Stimulated activated CD8-positive, alpha-beta memory T cell treated with anti-CD3 and anti-CD28 coated beads, Interleukin-15, amount 100 ng/mL, for 1 hour (primary cell): ENCODE results near the gene KCNJ15.

ENCODE experiments used
- DNase-seq: peaks from one replicate; pipeline ENCODE4 v3.0.0-alpha.2; 2020; ENCODE audit warnings: low read depth

KCNJ15 gene

GRCh38 chr21:38327984-38328383, 71.2 kb downstream of the KCNJ15 start:
- DNase-seq = no peak

DNA sequence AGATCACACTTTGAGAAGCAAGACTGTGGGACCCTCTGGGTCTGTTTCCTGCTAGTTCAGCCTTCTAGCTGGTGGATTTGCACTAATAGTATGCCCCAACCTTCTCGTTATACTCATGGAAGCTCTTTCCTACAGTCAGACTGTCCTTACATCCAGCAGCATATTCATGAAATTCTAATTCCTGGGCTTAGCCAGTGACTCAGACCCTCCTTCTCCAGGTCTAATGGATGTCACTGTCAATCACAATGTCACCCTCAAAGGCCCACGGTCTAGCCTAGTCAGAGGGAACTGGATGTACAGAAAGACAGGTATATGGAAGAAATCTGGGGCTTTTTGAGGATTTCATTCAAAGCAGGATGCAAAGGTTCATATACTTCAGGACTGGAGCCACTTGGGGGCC, 72.4 kb downstream of the KCNJ15 start:
- no peak for DNase-seq

DNA sequence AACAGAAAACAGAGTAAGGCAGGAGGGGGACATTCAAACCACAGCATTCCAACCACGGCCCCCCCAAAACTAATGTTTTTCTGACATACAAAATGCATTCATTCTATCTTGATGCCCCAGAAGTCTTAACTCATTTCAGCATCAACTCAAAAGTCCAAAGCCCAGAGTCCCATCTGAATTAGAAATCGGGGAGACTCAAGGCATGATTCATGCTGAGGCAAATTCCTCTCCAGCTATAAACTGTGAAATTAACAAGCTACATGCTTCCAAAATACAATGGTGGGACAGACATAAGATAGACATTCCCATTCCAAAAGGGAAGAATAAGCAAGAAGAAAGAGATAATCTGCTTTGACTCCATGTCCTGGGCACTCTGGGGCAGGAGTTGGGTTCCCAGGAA, 73.9 kb downstream of the KCNJ15 start:
- DNase-seq = no peak

GRCh38 chr21:38333301-38334272, 76.8 kb downstream of the KCNJ15 start:
- no peak for DNase-seq

DNA sequence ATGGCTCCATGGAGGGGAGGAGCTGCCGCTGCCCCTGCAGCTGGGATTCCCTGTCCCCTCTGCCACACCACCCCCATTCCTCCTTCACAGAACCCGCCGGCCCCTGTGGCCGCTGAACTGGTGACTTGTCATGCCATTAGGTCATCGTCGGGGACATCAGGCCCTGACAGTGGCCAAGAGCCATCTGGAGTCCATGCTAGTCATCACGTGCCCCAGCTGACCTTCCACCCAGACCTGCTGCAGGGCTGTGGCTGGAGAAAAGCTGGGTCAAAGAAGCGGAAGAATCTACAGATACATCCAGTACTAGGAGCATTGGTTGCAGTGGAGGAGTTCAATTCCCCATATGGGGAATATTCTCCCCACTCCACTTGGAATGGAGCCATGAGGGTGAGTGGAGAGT, 78.1 kb downstream of the KCNJ15 start:
- DNase-seq = no peak

- DNase-seq = no peak
Measured at GRCh38 chr21:38337793-38338192, 81.0 kb downstream of the KCNJ15 start.

- DNase-seq = no peak
Measured at GRCh38 chr21:38340131-38340530, 83.3 kb downstream of the KCNJ15 start.

GRCh38 chr21:38341546-38342012, 84.8 kb downstream of the KCNJ15 start:
- DNase-seq = no peak

- DNase-seq = no peak
Measured at GRCh38 chr21:38342739-38343138, 85.9 kb downstream of the KCNJ15 start.

- no peak for DNase-seq
Measured at GRCh38 chr21:38343691-38344090, 86.9 kb downstream of the KCNJ15 start.

DNA sequence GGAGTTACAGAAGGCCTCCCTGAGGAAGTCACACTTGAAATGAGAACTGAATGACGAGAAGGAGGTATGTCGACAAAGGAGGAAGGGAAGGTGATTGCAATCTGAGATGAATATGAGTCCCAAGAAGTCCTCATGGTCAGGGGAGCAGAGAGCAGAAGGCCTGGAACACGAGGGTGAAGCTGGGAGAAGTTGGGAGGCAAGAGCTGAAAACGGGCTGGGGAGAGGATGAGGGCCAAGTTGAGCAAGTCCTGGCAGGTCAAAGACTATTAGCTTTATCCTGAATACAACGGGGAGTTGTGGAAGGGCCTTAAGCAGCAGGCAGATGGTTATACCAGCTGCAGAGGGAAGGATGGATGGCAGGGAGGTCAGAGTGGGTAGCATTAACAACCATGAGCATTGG, 89.5 kb downstream of the KCNJ15 start:
- DNase-seq = no peak

DNA sequence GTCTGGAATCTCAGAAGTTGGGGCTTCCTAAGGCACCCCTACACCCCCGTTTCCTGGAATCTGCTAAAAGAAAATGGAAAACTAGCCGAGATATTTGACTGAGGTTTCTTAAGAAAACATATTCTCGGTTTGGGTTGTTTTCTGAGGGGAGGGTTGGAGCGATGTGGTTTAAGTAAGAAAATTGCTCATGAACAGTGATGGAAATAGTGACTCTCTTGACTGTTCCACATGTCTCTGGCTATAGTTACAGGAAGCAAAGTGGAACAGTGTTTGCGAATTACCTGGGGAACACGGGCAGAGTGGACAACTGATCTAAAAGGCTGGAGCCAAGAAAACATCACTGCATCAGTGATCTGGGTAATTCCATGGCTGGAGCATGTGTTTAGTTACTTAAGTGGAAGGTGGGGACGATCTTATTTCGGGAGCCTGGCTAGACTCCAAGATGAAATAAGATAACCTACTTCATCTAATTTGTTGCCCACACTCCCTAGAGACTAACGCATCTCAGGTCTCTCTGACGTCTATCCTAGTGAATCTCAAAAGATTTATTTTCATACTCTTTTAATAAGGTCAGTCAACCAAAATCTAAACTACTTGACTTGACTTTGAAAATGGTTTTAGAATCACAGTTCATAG, 92.4 kb downstream of the KCNJ15 start:
- no peak for DNase-seq

- no peak for DNase-seq
Measured at GRCh38 chr21:38349977-38350376, 93.2 kb downstream of the KCNJ15 start.

- no peak for DNase-seq
Measured at GRCh38 chr21:38350684-38351083, 93.9 kb downstream of the KCNJ15 start.

DNA sequence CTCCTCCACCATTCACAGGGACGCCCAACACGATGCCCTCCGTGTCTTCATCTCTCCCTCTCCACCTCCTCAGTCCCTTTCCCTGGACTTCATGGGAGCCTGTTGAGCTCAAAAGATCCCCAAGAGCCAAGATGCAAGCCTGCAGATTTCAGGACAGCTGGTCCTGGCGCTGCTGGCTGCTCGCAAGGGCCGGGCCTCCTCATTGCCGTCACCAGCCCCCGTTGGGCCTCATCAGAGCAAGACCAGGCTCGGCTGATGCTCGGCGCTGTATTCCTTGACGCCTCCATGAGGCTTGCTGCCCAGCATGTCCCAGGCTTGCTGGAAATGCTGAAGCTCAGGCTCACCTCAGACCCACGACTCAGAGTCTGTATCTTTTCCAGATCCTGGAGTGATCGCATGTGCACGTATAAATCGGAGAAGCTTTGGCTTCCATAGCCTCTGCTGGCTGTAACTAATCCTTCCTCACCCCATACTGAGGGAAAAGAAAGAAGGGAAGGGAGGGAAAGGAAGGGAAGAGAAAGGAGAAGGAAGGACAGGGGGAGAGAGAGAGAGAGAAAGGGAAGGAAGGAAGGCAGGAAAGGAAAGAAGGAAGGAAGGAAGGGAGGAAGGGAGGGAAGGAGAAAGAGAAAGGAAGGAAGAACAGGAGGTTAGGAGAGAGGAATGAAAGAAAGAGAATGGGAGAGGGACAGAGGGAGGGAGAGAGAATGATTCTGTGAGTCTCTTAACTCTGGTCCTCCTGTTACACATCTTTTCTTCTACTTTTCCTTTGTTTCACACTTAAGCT, 94.6 kb downstream of the KCNJ15 start:
- no peak for DNase-seq

GRCh38 chr21:38351961-38352521, 95.2 kb downstream of the KCNJ15 start:
- DNase-seq = no peak

GRCh38 chr21:38352536-38353219, 95.9 kb downstream of the KCNJ15 start:
- DNase-seq = no peak

DNA sequence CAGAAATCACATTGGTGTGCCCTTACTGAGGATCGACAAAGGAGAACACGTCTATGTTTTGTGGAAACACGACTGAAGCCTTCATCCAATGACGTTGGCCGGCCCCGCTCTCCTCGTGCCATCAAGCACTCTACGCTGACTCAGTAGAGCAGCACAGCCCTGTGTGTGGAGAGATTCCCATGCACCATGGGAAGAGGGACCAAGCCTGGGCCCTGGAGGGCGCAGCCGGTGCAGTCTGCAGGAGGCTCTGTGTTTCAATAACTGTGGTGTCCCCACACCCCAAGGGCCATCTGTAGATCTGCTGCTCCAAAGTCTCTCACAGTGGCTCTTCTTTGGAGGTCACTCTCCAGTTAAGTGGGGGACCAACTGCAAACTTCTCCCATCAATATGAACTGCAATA, 97.4 kb downstream of the KCNJ15 start:
- no peak for DNase-seq

DNA sequence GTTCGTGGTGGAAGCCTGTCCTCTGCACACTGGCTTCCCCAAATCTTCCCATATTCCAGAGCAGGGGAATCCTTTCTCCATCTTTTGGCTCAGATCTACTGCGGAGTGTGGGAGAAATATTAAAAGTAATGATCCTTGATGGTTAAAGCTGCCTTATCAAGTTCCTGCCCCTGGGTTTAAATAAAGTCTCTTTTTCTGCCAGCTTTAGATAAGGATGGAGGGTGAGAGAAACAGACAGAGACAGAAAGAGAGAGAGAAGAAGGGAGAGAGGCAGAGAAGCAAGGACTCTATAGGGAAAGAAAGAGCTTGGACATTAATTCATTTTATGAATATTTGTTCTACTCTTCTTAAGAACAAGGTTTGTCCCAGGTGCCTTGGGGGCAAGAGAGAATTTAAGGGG, 98.0 kb downstream of the KCNJ15 start:
- no peak for DNase-seq

DNA sequence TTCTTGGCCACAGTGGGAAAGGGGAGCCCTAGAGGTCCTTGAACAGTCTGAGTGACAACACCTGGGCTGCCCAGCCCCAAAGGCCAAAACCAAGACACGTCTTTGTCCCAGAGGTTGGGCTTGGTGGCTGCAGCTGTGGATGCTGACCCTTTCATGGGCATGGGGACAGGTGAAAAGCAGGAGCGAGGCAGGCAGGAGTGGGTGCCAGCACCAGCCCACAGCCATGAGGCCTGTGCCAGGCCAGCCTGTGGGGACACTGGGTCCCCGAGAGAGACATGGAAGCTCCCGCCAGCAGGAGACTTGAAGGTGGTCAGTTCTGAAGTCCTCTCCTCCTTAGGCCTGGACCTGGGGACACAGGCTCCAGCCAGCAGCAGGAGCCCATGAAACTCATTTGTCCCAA, 98.6 kb downstream of the KCNJ15 start:
- no peak for DNase-seq

DNA sequence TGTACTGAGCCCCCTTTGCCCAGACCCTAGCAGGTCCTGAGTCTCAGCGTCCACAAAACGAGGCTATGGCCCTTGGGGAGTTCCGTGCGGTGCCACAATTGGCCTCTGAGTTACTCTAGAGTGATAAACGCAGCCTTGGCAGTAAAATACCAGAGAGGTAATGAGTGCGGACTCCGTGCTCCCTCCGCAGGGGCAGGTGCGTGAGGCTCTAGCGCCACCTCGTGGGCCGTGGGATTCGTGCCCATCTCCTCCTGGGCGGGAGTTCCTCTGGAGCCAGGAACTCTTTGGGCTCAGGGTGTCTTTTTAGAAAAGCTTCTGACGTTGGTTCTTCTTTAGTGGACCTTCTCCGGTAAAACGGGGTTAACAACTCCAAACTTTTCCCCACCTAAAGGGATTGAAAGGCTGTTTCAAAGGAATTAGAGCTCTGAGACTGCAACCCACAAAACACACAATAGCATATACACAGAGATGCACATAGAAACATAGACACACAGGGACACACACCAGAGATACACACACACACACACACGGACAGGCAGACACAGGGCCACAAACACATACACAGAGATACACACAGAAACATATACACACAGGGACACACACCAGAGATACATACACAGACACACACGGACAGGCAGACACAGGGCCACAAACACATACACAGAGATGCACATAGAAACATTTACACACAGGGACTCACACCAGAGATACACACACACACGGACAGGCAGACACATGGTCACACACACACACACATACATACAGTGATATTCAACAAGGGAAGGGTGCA, 99.4 kb downstream of the KCNJ15 start:
- peak; percentile 42 for DNase-seq
